Upper lobe of left lung (tissue), 4 donors: Measurements from ENCODE around the gene NUDT8.

Experiments used
- CTCF ChIP-seq, 6 experiments: fragments of 450-650 bp in 4 of 6; fragments of 200-600 bp in 2 of 6; sonication (generic) in 2 of 6; IDR thresholded peaks; one replicate each; pipeline ENCODE4 v1.5.1; 2016 to 2019; ENCODE audit warnings: antibody characterized with exemption in 6 of 6
- EP300 ChIP-seq, 4 donors: sonication (generic); formaldehyde crosslinking; IDR thresholded peaks; one replicate each; pipeline ENCODE4 v1.5.1; 2017; ENCODE audit warnings: antibody characterized with exemption in 4 of 4, control low read depth in 2 of 4
- POLR2A ChIP-seq, 4 donors: fragments of 450-650 bp; IDR thresholded peaks; one replicate each; pipeline ENCODE4 v1.5.1; 2016 to 2017; ENCODE audit warnings: antibody characterized with exemption in 4 of 4, mild to moderate bottlenecking in 2 of 4

GRCh38 chr11:67645521-67646461 lies 16.1 kb upstream of the NUDT8 start:
- no peak for TF ChIP-seq CTCF (IDR thresholded peaks at IDR 0.05)
- no peak for TF ChIP-seq POLR2A (IDR thresholded peaks at IDR 0.05)
- no peak for TF ChIP-seq EP300 (IDR thresholded peaks at IDR 0.05)
